IMR-90 (cell line): ENCODE data around the gene FBXL7. TPM values are rescaled to one million over a fixed set of nuclear protein-coding genes. Genes with fewer than 3 reads are reported as not detected.

Experiments used
- ATAC-seq: fragments of 200-7000 bp; cut with Tn5 transposase; 2 replicates; pipeline ENCODE4 v1.9.1; 2020; ENCODE audit warnings: low read depth, mild to moderate bottlenecking, moderate library complexity
- BruUV-seq: library from RNA; stranded (reverse); fragments of 400-500 nt; replicated peaks from 2 replicates; lab custom pipeline; 2021; lab: Mats Ljungman, UMichigan
- CTCF ChIA-PET: fragments of 300-600 bp; formaldehyde crosslinking; extraction: SDS; loops from one replicate; lab custom pipeline; 2021; ENCODE audit warnings: antibody characterized with exemption; lab: Yijun Ruan, JAX
- POLR2A ChIA-PET: fragments of 300-600 bp; sonication (Branson Sonifier 250); formaldehyde crosslinking; loops from one replicate; lab custom pipeline; 2022; ENCODE audit warnings: antibody characterized with exemption; ENCODE audit not compliant: unreplicated experiment; lab: Charles Lee
- DNase-seq: peaks from one replicate; pipeline ENCODE4 v3.0.0; 2013
- H2AFZ ChIP-seq: replicated peaks from 2 replicates; pipeline ENCODE3; 2013; ENCODE audit warnings: low read length, mild to moderate bottlenecking; ENCODE audit not compliant: poor library complexity
- H2AK5ac ChIP-seq: 2 replicates; pipeline ENCODE4 v1.6.1; 2013; ENCODE audit warnings: low read depth, low read length, inconsistent platforms
- H2AK9ac ChIP-seq: replicated peaks from 2 replicates; pipeline ENCODE3; 2013; ENCODE audit warnings: mild to moderate bottlenecking, low read depth, low read length, moderate library complexity; ENCODE audit not compliant: poor library complexity
- H2BK120ac ChIP-seq: 2 replicates; pipeline ENCODE4 v1.6.1; 2013; ENCODE audit warnings: low read depth, low read length, inconsistent platforms
- H2BK15ac ChIP-seq: 3 replicates; pipeline ENCODE4 v1.6.1; 2013; ENCODE audit warnings: low read depth, low read length, inconsistent platforms
- H2BK20ac ChIP-seq: 2 replicates; pipeline ENCODE4 v1.6.1; 2013; ENCODE audit warnings: low read depth, mild to moderate bottlenecking, inconsistent platforms, low read length, moderate library complexity
- H2BK5ac ChIP-seq: 2 replicates; pipeline ENCODE4 v1.6.1; 2013; ENCODE audit warnings: mild to moderate bottlenecking, low read depth, low read length, inconsistent platforms; ENCODE audit not compliant: poor library complexity, severe bottlenecking
- H3K14ac ChIP-seq: replicated peaks from 2 replicates; pipeline ENCODE4 v1.6.1; 2013; ENCODE audit warnings: low read depth, low read length, inconsistent platforms
- H3K18ac ChIP-seq: 2 replicates; pipeline ENCODE4 v1.6.1; 2013; ENCODE audit warnings: low read depth, low read length, control low read depth
- H3K23ac ChIP-seq: 2 replicates; pipeline ENCODE4 v1.6.1; 2013; ENCODE audit warnings: low read depth, low read length, inconsistent platforms
- H3K27ac ChIP-seq: 2 replicates; pipeline ENCODE4 v1.5.1; 2013; ENCODE audit warnings: mild to moderate bottlenecking, control low read depth, low read length; ENCODE audit not compliant: insufficient read depth
- H3K27me3 ChIP-seq: 2 replicates; pipeline ENCODE4 v1.6.1; 2013; ENCODE audit warnings: low read length; ENCODE audit not compliant: control insufficient read depth, insufficient read depth
- H3K36me3 ChIP-seq: 2 replicates; pipeline ENCODE4 v1.6.1; 2013; ENCODE audit warnings: low read length, mixed read lengths; ENCODE audit not compliant: control insufficient read depth, insufficient read depth
- H3K4ac ChIP-seq: 2 replicates; pipeline ENCODE4 v1.6.1; 2013; ENCODE audit warnings: low read depth, low read length, inconsistent platforms
- H3K4me1 ChIP-seq: 2 replicates; pipeline ENCODE4 v1.6.1; 2013; ENCODE audit warnings: low read length, mixed read lengths; ENCODE audit not compliant: control insufficient read depth, insufficient read depth
- H3K4me2 ChIP-seq: 2 replicates; pipeline ENCODE4 v1.6.1; 2013; ENCODE audit warnings: low read depth, mild to moderate bottlenecking, control low read depth, low read length, moderate library complexity
- H3K4me3 ChIP-seq: 2 replicates; pipeline ENCODE4 v1.5.1; 2013; ENCODE audit warnings: low read depth, mild to moderate bottlenecking, control low read depth, low read length, moderate library complexity; ENCODE audit not compliant: insufficient read depth
- H3K56ac ChIP-seq: 2 replicates; pipeline ENCODE4 v1.6.1; 2013; ENCODE audit warnings: low read length, inconsistent platforms; ENCODE audit not compliant: insufficient read depth; ENCODE audit errors: extremely low read depth
- H3K79me1 ChIP-seq, 2 experiments: 2 replicates each; pipeline ENCODE4 v1.6.1; 2013; ENCODE audit warnings: low read length in 2 of 2, inconsistent platforms in 1 of 2, low read depth in 1 of 2
- H3K9ac ChIP-seq: 2 replicates; pipeline ENCODE4 v1.6.1; 2013; ENCODE audit warnings: low read depth, low read length, control low read depth
- H3K9me1 ChIP-seq: 2 replicates; pipeline ENCODE4 v1.6.1; 2013; ENCODE audit warnings: low read length, inconsistent platforms; ENCODE audit not compliant: insufficient read depth
- H3K9me3 ChIP-seq: 2 replicates; pipeline ENCODE4 v1.6.1; 2013; ENCODE audit warnings: low read length; ENCODE audit not compliant: control insufficient read depth, insufficient read depth
- H4K20me1 ChIP-seq: 2 replicates; pipeline ENCODE4 v1.6.1; 2013; ENCODE audit warnings: low read length, inconsistent platforms; ENCODE audit not compliant: insufficient read depth
- H4K5ac ChIP-seq: 2 replicates; pipeline ENCODE4 v1.6.1; 2013; ENCODE audit warnings: mild to moderate bottlenecking, low read depth, low read length, control low read depth
- H4K8ac ChIP-seq, 2 experiments: 2 replicates each; pipeline ENCODE4 v1.6.1; 2013; ENCODE audit warnings: low read depth in 2 of 2, low read length in 2 of 2, control low read depth in 1 of 2, inconsistent platforms in 1 of 2
- H4K91ac ChIP-seq: 2 replicates; pipeline ENCODE4 v1.6.1; 2013; ENCODE audit warnings: low read depth, low read length, inconsistent platforms; ENCODE audit not compliant: insufficient read depth
- BHLHE40 ChIP-seq: fragments of 150-350 bp; IDR thresholded peaks from 2 replicates; pipeline ENCODE4 v1.6.1; 2016; ENCODE audit warnings: mild to moderate bottlenecking, low read depth, low read length
- CTCF ChIP-seq: conservative IDR thresholded peaks from 2 replicates; pipeline ENCODE4 v1.5.1; 2012; ENCODE audit warnings: mild to moderate bottlenecking, low read depth, low read length, improper control_type of control experiment
- MXI1 ChIP-seq: IDR thresholded peaks from 2 replicates; pipeline ENCODE4 v1.6.1; 2012; ENCODE audit warnings: low read depth, mild to moderate bottlenecking, low read length, moderate library complexity, borderline replicate concordance
- NFE2L2 ChIP-seq: fragments of 150-350 bp; IDR thresholded peaks from 2 replicates; pipeline ENCODE4 v1.6.1; 2016; ENCODE audit warnings: low read depth, mild to moderate bottlenecking, low read length
- POLR2A ChIP-seq: IDR thresholded peaks from 2 replicates; pipeline ENCODE4 v1.6.1; 2012; ENCODE audit warnings: mild to moderate bottlenecking, low read depth, low read length
- RAD21 ChIP-seq: IDR thresholded peaks from 2 replicates; pipeline ENCODE4 v1.6.1; 2012; ENCODE audit warnings: low read length, improper control_type of control experiment
- RCOR1 ChIP-seq: IDR thresholded peaks from 2 replicates; pipeline ENCODE4 v1.6.1; 2012; ENCODE audit warnings: mild to moderate bottlenecking, low read length, improper control_type of control experiment; ENCODE audit not compliant: insufficient replicate concordance
- RFX5 ChIP-seq: IDR thresholded peaks from 2 replicates; pipeline ENCODE4 v1.8.0; 2012; ENCODE audit warnings: low read depth, mild to moderate bottlenecking, low read length, moderate library complexity
- SMC3 ChIP-seq: fragments of 150-350 bp; IDR thresholded peaks from 2 replicates; pipeline ENCODE4 v1.6.1; 2016; ENCODE audit warnings: low read depth, mild to moderate bottlenecking, antibody characterized with exemption, low read length, moderate library complexity
- USF2 ChIP-seq: fragments of 150-350 bp; IDR thresholded peaks from 2 replicates; pipeline ENCODE4 v1.6.1; 2017; ENCODE audit warnings: mild to moderate bottlenecking, antibody characterized with exemption, low read length, low read depth
- WGBS, 2 experiments: methylation state at CpG; one replicate each; pipeline versions ENCODE4 v1.1.5 to v1.1.7; 2013; ENCODE audit warnings: missing lambda C conversion rate in 2 of 2; ENCODE audit not compliant: insufficient read length in 1 of 2; ENCODE audit errors: extremely low coverage in 2 of 2; 5-methylcytosine and 5-hydroxymethylcytosine counted together
- dilution Hi-C: fragments of 300-500 bp; cut with HindIII; formaldehyde crosslinking; loops from one replicate; pipeline ENCODE4 v1.14.3; 2018; ENCODE audit warnings: low sequenced_read_pairs; ENCODE audit not compliant: unreplicated experiment
- in situ Hi-C: fragments of 300-500 bp; cut with MboI; formaldehyde crosslinking; loops from 3 replicates; pipeline ENCODE4 v1.14.3; 2019; ENCODE audit warnings: low sequenced_read_pairs, inconsistent platforms, mixed read lengths
- intact Hi-C: fragments of 100-400 bp; cut with micrococcal nuclease; formaldehyde crosslinking; loops from 2 replicates; pipeline ENCODE4 v1.10.0; 2022
- polyA plus RNA-seq, 3 experiments: library from polyadenylated mRNA; depleted of rRNA; stranded (reverse); fragments of >200 nt; gene quantifications; 2 replicates each; pipeline ENCODE4 v1.2.3, GENCODE V29; 2012; ENCODE audit warnings: low replicate concordance in 1 of 3
- total RNA-seq: library from RNA; depleted of rRNA; stranded (reverse); fragments of >200 nt; gene quantifications from 2 replicates; pipeline ENCODE4 v1.2.3, GENCODE V29; 2012

The FBXL7 gene
- total and polyA plus RNA-seq, 2 of the 4 experiments (the other 2 are of a cell fraction) = 4.1 to 10.2 TPM

DNA sequence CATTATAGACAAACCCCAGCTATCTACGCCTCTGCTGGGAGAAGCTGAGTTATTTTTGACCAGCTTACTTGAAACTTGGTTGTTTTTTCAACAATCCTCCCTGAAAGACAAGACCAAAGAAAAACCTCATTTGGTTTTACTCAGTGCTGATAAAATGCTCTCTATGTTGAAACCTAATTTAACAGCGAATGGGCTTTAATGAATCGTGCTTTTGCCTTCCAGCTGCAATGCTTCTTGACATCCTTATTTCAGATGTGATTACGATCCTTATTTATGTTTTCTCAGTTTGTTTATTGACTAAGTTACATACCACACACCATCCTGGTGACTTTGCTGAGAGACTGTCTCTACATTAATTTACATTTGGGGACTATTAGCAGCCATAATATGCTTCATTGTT lies 179.2 kb downstream of the FBXL7 start:
- Histone ChIP-seq H3K27ac (no peak overlapping the region), H3K36me3 (no peaks in the 10 kb centered on the region), H4K5ac (no peak overlapping the region), H2BK15ac (no peak overlapping the region), H3K56ac (no peak overlapping the region), H2BK120ac (no peak overlapping the region), H2BK20ac (no peak overlapping the region), H3K9me1 (peaks cover 2% of the 10 kb centered on the region), H3K4me2 (no peak overlapping the region), H3K9ac (no peak overlapping the region), H3K79me1 (peaks cover 18 to 23% of the 10 kb centered on the region in 2 experiments), H3K14ac (no peak overlapping the region), H4K91ac (no peak overlapping the region), H3K23ac (no peak overlapping the region), H4K8ac (no peak overlapping the region), H2AFZ (no peak overlapping the region), H4K20me1 (no peaks in the 10 kb centered on the region; the same call in 1 of the 2 replicates), H2AK5ac (no peak overlapping the region), H2AK9ac (no peak overlapping the region), H3K27me3 (no peaks in the 10 kb centered on the region), H3K4me1 (peaks cover 1% of the 10 kb centered on the region; the same call in 1 of the 2 replicates), H3K4ac (no peak overlapping the region), H3K4me3 (no peak overlapping the region), H3K18ac (no peak overlapping the region), H3K9me3 (no peaks in the 10 kb centered on the region), H2BK5ac (no peak overlapping the region)
- intact Hi-C loops (no loop called here), in situ Hi-C loops (no loop called here), dilution Hi-C loops (no loop called here)
- POLR2A ChIA-PET = no interaction called here
- CTCF ChIA-PET = interaction anchor here (0.8 to 1.0 kb wide), 2 partner anchors 177 to 306 kb away, joined by 3 to 4 read pairs; no protein-coding TSS in a partner anchor
- DNase-seq = no peak
- WGBS, 2 experiments = no CpG with 5 or more reads among the region's 4 CpGs
- TF ChIP-seq NFE2L2 (no peak), USF2 (no peak), RCOR1 (no peak), RAD21 (no peak), BHLHE40 (no peak), MXI1 (no peak), CTCF (no peak), POLR2A (no peak), RFX5 (no peak), SMC3 (no peak)
- no peak for ATAC-seq
- no TSS peak for BruUV-seq
